Keratinocyte (primary cell): ENCODE measurements around the gene DES. TPM values are rescaled to one million over a fixed set of nuclear protein-coding genes. Genes with fewer than 3 reads are reported as not detected.

Experiments
- DNase-seq: peaks from one replicate; pipeline ENCODE4 v3.0.0-alpha.2; 2011; ENCODE audit warnings: low read depth, missing footprints, low spot score
- FAIRE-seq: peaks from 2 replicates; lab custom pipeline; 2011; peaks lifted over from hg19 to GRCh38; lab: Jason Lieb, UNC
- H2AFZ ChIP-seq: 2 replicates; pipeline ENCODE4 v1.6.0; 2012; ENCODE audit warnings: low read length, control low read depth, inconsistent platforms; ENCODE audit not compliant: control insufficient read depth
- H3K27ac ChIP-seq: 2 replicates; pipeline ENCODE4 v1.5.1; 2011; ENCODE audit warnings: low read length; ENCODE audit not compliant: control insufficient read depth, insufficient read depth
- H3K27me3 ChIP-seq: 3 replicates; pipeline ENCODE4 v1.6.0; 2011; ENCODE audit warnings: low read length; ENCODE audit not compliant: control insufficient read depth, insufficient read depth; ENCODE audit errors: extremely low read depth
- H3K36me3 ChIP-seq, 2 experiments: 2 replicates in 1 of 2; 3 replicates in 1 of 2; pipeline ENCODE4 v1.5.1; 2011; ENCODE audit warnings: low read length in 2 of 2, mild to moderate bottlenecking in 1 of 2; ENCODE audit not compliant: control insufficient read depth in 2 of 2, insufficient read depth in 2 of 2; ENCODE audit errors: extremely low read depth in 1 of 2
- H3K4me1 ChIP-seq: 3 replicates; pipeline ENCODE4 v1.5.1; 2011; ENCODE audit warnings: low read length; ENCODE audit not compliant: control insufficient read depth, insufficient read depth; ENCODE audit errors: extremely low read depth
- H3K4me2 ChIP-seq: 3 replicates; pipeline ENCODE4 v1.6.0; 2011; ENCODE audit warnings: low read depth, low read length; ENCODE audit not compliant: control insufficient read depth, insufficient read depth; ENCODE audit errors: extremely low read depth
- H3K4me3 ChIP-seq, 3 experiments: fragments of 200-600 bp in 1 of 3; sonication (generic) in 1 of 3; 2 replicates in 2 of 3; 3 replicates in 1 of 3; pipeline ENCODE4 v1.5.1; 2011 to 2016; ENCODE audit warnings: low read length in 3 of 3, mild to moderate bottlenecking in 3 of 3, control low read depth in 2 of 3, inconsistent platforms in 1 of 3, low read depth in 1 of 3, mixed read lengths in 1 of 3, mixed run types in 1 of 3, moderate library complexity in 1 of 3; ENCODE audit not compliant: control insufficient read depth in 2 of 3, insufficient read depth in 2 of 3; ENCODE audit errors: extremely low read depth in 1 of 3
- H3K79me2 ChIP-seq: 2 replicates; pipeline ENCODE4 v1.6.0; 2012; ENCODE audit warnings: low read length; ENCODE audit not compliant: control insufficient read depth, insufficient read depth
- H3K9ac ChIP-seq: 3 replicates; pipeline ENCODE4 v1.6.0; 2011; ENCODE audit warnings: low read length; ENCODE audit not compliant: control insufficient read depth, insufficient read depth; ENCODE audit errors: extremely low read depth
- H3K9me1 ChIP-seq: 3 replicates; pipeline ENCODE4 v1.6.0; 2011; ENCODE audit warnings: low read length; ENCODE audit not compliant: control insufficient read depth, insufficient read depth; ENCODE audit errors: extremely low read depth
- H3K9me3 ChIP-seq: 2 replicates; pipeline ENCODE4 v1.5.1; 2012; ENCODE audit warnings: low read depth, low read length; ENCODE audit not compliant: control insufficient read depth
- H4K20me1 ChIP-seq: 3 replicates; pipeline ENCODE4 v1.6.0; 2011; ENCODE audit warnings: low read length; ENCODE audit not compliant: control insufficient read depth, insufficient read depth; ENCODE audit errors: extremely low read depth
- CTCF ChIP-seq, 3 experiments: IDR thresholded peaks in 1 of 3; conservative IDR thresholded peaks in 1 of 3; optimal IDR thresholded peaks in 1 of 3; 2 replicates in 2 of 3; 3 replicates in 1 of 3; pipeline versions ENCODE3 to v1.5.1; 2011; ENCODE audit warnings: low read length in 3 of 3, mild to moderate bottlenecking in 3 of 3, moderate library complexity in 2 of 3, control low read depth in 1 of 3, inconsistent platforms in 1 of 3; ENCODE audit not compliant: insufficient read depth in 2 of 3; ENCODE audit errors: extremely low read depth in 1 of 3
- EZH2 ChIP-seq: IDR thresholded peaks from one replicate; pipeline ENCODE4 v1.6.1; 2012; ENCODE audit warnings: inconsistent platforms, mild to moderate bottlenecking, low read length, moderate library complexity
- dilution Hi-C: fragments of 300-500 bp; cut with MboI; formaldehyde crosslinking; loops from one replicate; pipeline ENCODE4 v1.7.0; 2020; ENCODE audit warnings: low sequenced_read_pairs; ENCODE audit not compliant: extremely low pct_ligation_motif_present
- polyA plus RNA-seq, 5 experiments: library from polyadenylated mRNA; depleted of rRNA in 3 of 5; stranded (reverse) in 3 of 5; stranded (forward) in 1 of 5; unstranded in 1 of 5; fragments of >200 nt; gene quantifications; 1 replicate in 1 of 5; 2 replicates in 3 of 5; 3 replicates in 1 of 5; pipeline versions ENCODE4 v1.2.1 to v1.2.3, GENCODE V29; 2011 to 2012; ENCODE audit warnings: missing spikeins in 2 of 5, low read depth in 1 of 5, low replicate concordance in 1 of 5

Gene DES
- polyA plus RNA-seq, 1 donor (not counting 4 experiments of a cell fraction or from before 2014, with no cell fraction given) = not detected

- no peaks in the 10 kb centered on the region for H4K20me1 ChIP-seq
- no peaks in the 10 kb centered on the region for H3K79me2 ChIP-seq
- dilution Hi-C loops = no loop called here
- DNase-seq (no peak), FAIRE-seq (no peak)
- H3K4me3 ChIP-seq = no peak overlapping the region
- TF ChIP-seq EZH2 (no peak), CTCF (optimal IDR thresholded peaks at IDR 0.05 in 1 of 3, IDR thresholded peaks at IDR 0.05 in 1 of 3, conservative IDR thresholded peaks at IDR 0.05 in 1 of 3; ENCODE audit: extremely low read depth in 1 of 3, insufficient read depth in 2 of 3, low read length in 3 of 3) (no peak)
- no peaks in the 10 kb centered on the region for H3K4me1 ChIP-seq
- no peak overlapping the region for H3K9ac ChIP-seq
- H3K9me1 ChIP-seq = no peaks in the 10 kb centered on the region
- no peaks in the 10 kb centered on the region for H3K9me3 ChIP-seq
- H2AFZ ChIP-seq = no peak overlapping the region
- H3K27me3 ChIP-seq = peaks cover 29% of the 10 kb centered on the region
- no peak overlapping the region for H3K4me2 ChIP-seq
- H3K27ac ChIP-seq = no peak overlapping the region
- H3K36me3 ChIP-seq = no peaks in the 10 kb centered on the region
Measured at GRCh38 chr2:219422952-219423534, 4.9 kb downstream of the DES start.

- FAIRE-seq (no peak), DNase-seq (no peak)
- Histone ChIP-seq H4K20me1 (no peaks in the 10 kb centered on the region), H3K27me3 (peaks cover 21% of the 10 kb centered on the region), H3K27ac (no peak overlapping the region), H3K9me1 (no peaks in the 10 kb centered on the region), H3K4me1 (no peaks in the 10 kb centered on the region), H3K36me3 (no peaks in the 10 kb centered on the region), H3K9me3 (no peaks in the 10 kb centered on the region), H3K4me2 (no peak overlapping the region), H3K4me3 (no peak overlapping the region), H3K9ac (no peak overlapping the region), H2AFZ (no peak overlapping the region), H3K79me2 (no peaks in the 10 kb centered on the region)
- TF ChIP-seq EZH2 = no peak
- no peak for TF ChIP-seq CTCF (optimal IDR thresholded peaks at IDR 0.05 in 1 of 3, IDR thresholded peaks at IDR 0.05 in 1 of 3, conservative IDR thresholded peaks at IDR 0.05 in 1 of 3; ENCODE audit: extremely low read depth in 1 of 3, insufficient read depth in 2 of 3, low read length in 3 of 3)
- dilution Hi-C loops = no loop called here
Measured at GRCh38 chr2:219423652-219424377, 5.6 kb downstream of the DES start.
